ENCODE measurements around the gene GNB1L. TPM values are rescaled to one million over a fixed set of nuclear protein-coding genes. Genes with fewer than 3 reads are reported as not detected.
A peak's percentile ranks its signal among the peaks of the same experiment; 100 is the strongest.

Gene GNB1L
- total and polyA plus RNA-seq, 9 of the 15 experiments (the other 6 are each of a cell fraction or from before 2014, with no cell fraction given) = 0.56 to 50.5 (median 10.2) TPM

DNA sequence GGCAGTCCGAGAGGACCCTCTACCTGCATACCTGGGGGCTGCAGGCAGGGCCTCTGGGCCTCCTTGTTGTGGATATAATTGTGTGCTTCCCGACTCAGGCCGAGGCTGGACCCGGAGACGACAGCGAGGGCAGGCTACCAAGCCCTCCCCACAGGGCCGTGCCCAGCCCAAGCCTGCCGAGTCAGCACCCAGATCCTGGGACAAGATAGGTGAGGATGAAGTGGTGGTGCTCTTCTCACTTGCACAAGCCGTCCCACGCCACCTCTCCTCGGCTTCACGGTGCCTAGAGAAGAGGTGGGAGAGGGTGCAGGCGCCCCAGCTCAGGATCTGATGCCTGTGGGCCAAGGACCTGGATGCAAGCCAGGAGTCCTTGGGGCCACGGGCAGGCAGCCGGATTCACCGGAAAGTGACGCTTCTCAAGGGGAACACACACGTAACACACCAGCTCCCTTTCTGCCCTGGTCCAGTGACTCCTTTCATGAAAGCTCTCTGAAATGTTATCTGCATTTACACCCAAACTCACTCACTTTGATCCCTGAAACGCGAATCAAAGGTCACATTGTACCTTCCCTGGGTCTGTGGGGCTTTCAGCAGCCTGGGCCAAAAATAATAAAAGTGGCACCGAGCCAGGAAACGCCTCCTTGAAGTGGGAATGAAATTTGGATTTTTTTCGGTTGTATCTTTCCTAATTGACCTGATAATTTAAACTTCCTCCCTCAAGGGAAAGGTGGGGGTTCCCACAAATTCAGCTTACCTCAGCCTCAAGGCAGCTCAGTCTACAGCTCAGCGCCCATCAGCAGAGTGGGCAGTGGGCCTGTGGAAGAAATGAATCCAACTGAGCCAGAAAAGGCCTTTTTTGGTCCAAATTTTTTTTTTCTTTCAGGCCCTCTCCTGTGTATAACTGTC is 1.1 kb upstream of the GNB1L start (continued):
- TF ChIP-seq, protein P1, sequence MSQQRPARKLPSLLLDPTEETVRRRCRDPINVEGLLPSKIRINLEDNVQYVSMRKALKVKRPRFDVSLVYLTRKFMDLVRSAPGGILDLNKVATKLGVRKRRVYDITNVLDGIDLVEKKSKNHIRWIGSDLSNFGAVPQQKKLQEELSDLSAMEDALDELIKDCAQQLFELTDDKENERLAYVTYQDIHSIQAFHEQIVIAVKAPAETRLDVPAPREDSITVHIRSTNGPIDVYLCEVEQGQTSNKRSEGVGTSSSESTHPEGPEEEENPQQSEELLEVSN (IDR thresholded peaks at IDR 0.05; ENCODE audit: borderline replicate concordance in 1 of 2, extremely low read depth in 1 of 2, insufficient read depth in 1 of 2, insufficient read length in 1 of 2, low read depth in 1 of 2, low read length in 1 of 2, poor library complexity in 1 of 2, severe bottlenecking in 1 of 2) = peak in 1 of 2 experiments; percentile 8
- TF ChIP-seq GABPB2 (CRISPR knock-in tag; conservative IDR thresholded peaks at IDR 0.05) = peak; percentile 5; the same call in 1 of the 2 replicates
- no peak for TF ChIP-seq ZKSCAN1 (IDR thresholded peaks at IDR 0.05; ENCODE audit: low read depth, low read length)
- TF ChIP-seq RHOXF2B (CRISPR knock-in tag; conservative IDR thresholded peaks at IDR 0.05) = peak; percentile 16; the same call in 1 of the 2 replicates
- TF ChIP-seq, protein P2, sequence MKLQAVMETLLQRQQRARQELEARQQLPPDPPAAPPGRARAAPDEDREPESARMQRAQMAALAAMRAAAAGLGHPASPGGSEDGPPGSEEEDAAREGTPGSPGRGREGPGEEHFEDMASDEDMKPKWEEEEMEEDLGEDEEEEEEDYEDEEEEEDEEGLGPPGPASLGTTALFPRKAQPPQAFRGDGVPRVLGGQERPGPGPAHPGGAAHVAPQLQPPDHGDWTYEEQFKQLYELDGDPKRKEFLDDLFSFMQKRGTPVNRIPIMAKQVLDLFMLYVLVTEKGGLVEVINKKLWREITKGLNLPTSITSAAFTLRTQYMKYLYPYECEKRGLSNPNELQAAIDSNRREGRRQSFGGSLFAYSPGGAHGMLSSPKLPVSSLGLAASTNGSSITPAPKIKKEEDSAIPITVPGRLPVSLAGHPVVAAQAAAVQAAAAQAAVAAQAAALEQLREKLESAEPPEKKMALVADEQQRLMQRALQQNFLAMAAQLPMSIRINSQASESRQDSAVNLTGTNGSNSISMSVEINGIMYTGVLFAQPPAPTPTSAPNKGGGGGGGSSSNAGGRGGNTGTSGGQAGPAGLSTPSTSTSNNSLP (IDR thresholded peaks at IDR 0.05; ENCODE audit: borderline replicate concordance, low read depth, low read length) = 0 out of 2 replicates have a peak, but pooled peaks have one; percentile 8
- TF ChIP-seq RBM25 (IDR thresholded peaks at IDR 0.05; ENCODE audit: low read depth, low read length, severe bottlenecking) = no peak
- TF ChIP-seq HCFC1 (IDR thresholded peaks at IDR 0.05; ENCODE audit: low read depth, low read length) = peak; percentile 66
- TF ChIP-seq SP2 (IDR thresholded peaks at IDR 0.05; ENCODE audit: extremely low read depth, low read depth, low read length, poor library complexity, severe bottlenecking) = no peak
- TF ChIP-seq, protein P3, sequence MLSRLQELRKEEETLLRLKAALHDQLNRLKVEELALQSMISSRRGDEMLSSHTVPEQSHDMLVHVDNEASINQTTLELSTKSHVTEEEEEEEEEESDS (CRISPR knock-in tag; IDR thresholded peaks at IDR 0.05) = no peak
- TF ChIP-seq YY1 (IDR thresholded peaks at IDR 0.05; ENCODE audit: borderline replicate concordance in 1 of 3, control insufficient read depth in 1 of 3, extremely low read depth in 1 of 3, insufficient read depth in 3 of 3, insufficient read length in 1 of 3, insufficient replicate concordance in 2 of 3, low read depth in 1 of 3, low read length in 2 of 3) = peak in 1 of 3 experiments; percentile 76
- 0 out of 2 replicates have a peak, but pooled peaks have one; percentile 11 for TF ChIP-seq HDAC6 (IDR thresholded peaks at IDR 0.05; ENCODE audit: low read depth, low read length)
- TF ChIP-seq, protein P4, sequence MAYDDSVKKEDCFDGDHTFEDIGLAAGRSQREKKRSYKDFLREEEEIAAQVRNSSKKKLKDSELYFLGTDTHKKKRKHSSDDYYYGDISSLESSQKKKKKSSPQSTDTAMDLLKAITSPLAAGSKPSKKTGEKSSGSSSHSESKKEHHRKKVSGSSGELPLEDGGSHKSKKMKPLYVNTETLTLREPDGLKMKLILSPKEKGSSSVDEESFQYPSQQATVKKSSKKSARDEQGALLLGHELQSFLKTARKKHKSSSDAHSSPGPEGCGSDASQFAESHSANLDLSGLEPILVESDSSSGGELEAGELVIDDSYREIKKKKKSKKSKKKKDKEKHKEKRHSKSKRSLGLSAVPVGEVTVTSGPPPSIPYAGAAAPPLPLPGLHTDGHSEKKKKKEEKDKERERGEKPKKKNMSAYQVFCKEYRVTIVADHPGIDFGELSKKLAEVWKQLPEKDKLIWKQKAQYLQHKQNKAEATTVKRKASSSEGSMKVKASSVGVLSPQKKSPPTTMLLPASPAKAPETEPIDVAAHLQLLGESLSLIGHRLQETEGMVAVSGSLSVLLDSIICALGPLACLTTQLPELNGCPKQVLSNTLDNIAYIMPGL (CRISPR knock-in tag; IDR thresholded peaks at IDR 0.05) = 0 out of 2 replicates have a peak, but pooled peaks have one; percentile 9
- 0 out of 2 replicates have a peak, but pooled peaks have one; percentile 27 for TF ChIP-seq ZNF561 (CRISPR knock-in tag; conservative IDR thresholded peaks at IDR 0.05)
- TF ChIP-seq, protein P5, sequence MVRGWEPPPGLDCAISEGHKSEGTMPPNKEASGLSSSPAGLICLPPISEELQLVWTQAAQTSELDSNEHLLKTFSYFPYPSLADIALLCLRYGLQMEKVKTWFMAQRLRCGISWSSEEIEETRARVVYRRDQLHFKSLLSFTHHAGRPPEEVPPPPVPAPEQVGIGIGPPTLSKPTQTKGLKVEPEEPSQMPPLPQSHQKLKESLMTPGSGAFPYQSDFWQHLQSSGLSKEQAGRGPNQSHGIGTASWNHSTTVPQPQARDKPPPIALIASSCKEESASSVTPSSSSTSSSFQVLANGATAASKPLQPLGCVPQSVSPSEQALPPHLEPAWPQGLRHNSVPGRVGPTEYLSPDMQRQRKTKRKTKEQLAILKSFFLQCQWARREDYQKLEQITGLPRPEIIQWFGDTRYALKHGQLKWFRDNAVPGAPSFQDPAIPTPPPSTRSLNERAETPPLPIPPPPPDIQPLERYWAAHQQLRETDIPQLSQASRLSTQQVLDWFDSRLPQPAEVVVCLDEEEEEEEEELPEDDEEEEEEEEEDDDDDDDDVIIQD (CRISPR knock-in tag; IDR thresholded peaks at IDR 0.05) = peak; percentile 7; the same call in 1 of the 2 replicates
- 0 out of 2 replicates have a peak, but pooled peaks have one; percentile 4 for TF ChIP-seq ZNF134 (CRISPR knock-in tag; conservative IDR thresholded peaks at IDR 0.05)
- peak; percentile 28; the same call in 1 of the 2 replicates for TF ChIP-seq SMC3 (conservative IDR thresholded peaks at IDR 0.05; ENCODE audit: insufficient read depth, low read depth, low read length)
- TF ChIP-seq CXXC5 (CRISPR knock-in tag; IDR thresholded peaks at IDR 0.05) = peak; percentile 64
- no peak for TF ChIP-seq ZNF584 (CRISPR knock-in tag; IDR thresholded peaks at IDR 0.05; ENCODE audit: low read depth)
